HUES64 (cell line): ENCODE results near the gene ADAMTS17.
"Not testable (repeated sequence)": the region's sequence is repeated elsewhere in the genome, so short reads cannot be mapped to it uniquely, and the experiment has no call there.

Experiments
- H3K27ac ChIP-seq: 2 replicates; pipeline ENCODE4 v1.7.0; 2013; ENCODE audit warnings: low read depth, low read length, inconsistent platforms
- H3K27me3 ChIP-seq: 2 replicates; pipeline ENCODE4 v1.6.1; 2013; ENCODE audit warnings: mild to moderate bottlenecking, low read length; ENCODE audit not compliant: insufficient read depth
- H3K36me3 ChIP-seq: 2 replicates; pipeline ENCODE4 v1.6.1; 2013; ENCODE audit warnings: mild to moderate bottlenecking, low read length; ENCODE audit not compliant: insufficient read depth
- H3K4me1 ChIP-seq: 2 replicates; pipeline ENCODE4 v1.6.1; 2013; ENCODE audit warnings: mild to moderate bottlenecking, low read length, moderate library complexity; ENCODE audit not compliant: insufficient read depth
- H3K4me3 ChIP-seq: 2 replicates; pipeline ENCODE4 v1.5.1; 2013; ENCODE audit warnings: mild to moderate bottlenecking, low read length, moderate library complexity
- H3K9ac ChIP-seq: 2 replicates; pipeline ENCODE4 v1.6.1; 2013; ENCODE audit warnings: mild to moderate bottlenecking, low read depth, low read length
- H3K9me3 ChIP-seq: 2 replicates; pipeline ENCODE4 v1.6.1; 2013; ENCODE audit warnings: low read depth, low read length; ENCODE audit not compliant: insufficient read depth
- WGBS: fragments of 150-250, 120-280 bp; methylation state at CpG from one replicate; pipeline ENCODE4 v1.1.7; 2013; ENCODE audit warnings: missing lambda C conversion rate; 5-methylcytosine and 5-hydroxymethylcytosine counted together

The ADAMTS17 gene

DNA sequence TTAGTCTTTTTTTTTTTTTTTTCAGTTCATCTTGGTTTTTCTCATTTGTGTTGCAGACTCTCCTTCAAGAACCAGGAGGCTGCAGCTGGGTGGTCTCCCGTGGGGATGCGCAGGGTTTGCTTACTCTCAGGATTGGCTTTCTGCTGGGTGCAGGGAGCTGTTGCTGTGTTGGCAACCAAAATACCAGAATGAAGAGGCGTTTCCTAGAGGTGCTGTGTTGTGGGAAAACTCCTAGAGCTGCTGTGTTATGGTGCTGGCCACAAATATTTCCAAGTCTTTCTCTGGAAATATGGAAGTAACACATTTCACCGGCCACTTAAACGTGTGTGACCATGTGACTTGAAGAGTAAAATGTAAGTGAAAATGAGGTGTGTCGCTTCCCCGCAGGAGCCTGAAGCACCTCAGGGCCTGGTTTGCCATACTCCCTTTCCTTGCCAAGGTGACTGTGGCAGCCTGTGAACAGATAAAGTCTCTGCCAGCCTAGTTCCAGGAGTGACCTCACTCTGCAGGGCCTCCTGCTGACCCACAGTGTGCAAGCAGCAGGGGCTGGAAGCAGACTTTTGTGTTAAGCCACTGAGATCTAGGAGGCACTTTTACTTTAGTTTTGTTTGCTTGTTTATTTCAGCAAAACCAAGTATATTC is 258.9 kb downstream of the ADAMTS17 start:
- no peak overlapping the region for H3K9ac ChIP-seq
- no peaks in the 10 kb centered on the region for H3K4me1 ChIP-seq
- H3K4me3 ChIP-seq = no peak overlapping the region
- no peaks in the 10 kb centered on the region for H3K27me3 ChIP-seq
- H3K36me3 ChIP-seq = no peaks in the 10 kb centered on the region
- H3K9me3 ChIP-seq = peaks cover 7% of the 10 kb centered on the region; the same call in 1 of the 2 replicates
- 84% methylated on average over 7 of the region's 7 CpGs for WGBS
- no peak overlapping the region for H3K27ac ChIP-seq

GRCh38 chr15:100081454-100081853 is 260.3 kb downstream of the ADAMTS17 start:
- H3K4me3 ChIP-seq = no peak overlapping the region
- no peak overlapping the region for H3K9ac ChIP-seq
- 97% methylated on average over 2 of the region's 4 CpGs for WGBS

GRCh38 chr15:100078511-100079220 is 263.1 kb downstream of the ADAMTS17 start:
- Histone ChIP-seq H3K27me3 (no peaks in the 10 kb centered on the region), H3K36me3 (no peaks in the 10 kb centered on the region), H3K4me1 (no peaks in the 10 kb centered on the region), H3K4me3 (no peak overlapping the region), H3K9me3 (peaks cover 2% of the 10 kb centered on the region; the same call in 1 of the 2 replicates), H3K27ac (no peak overlapping the region), H3K9ac (no peak overlapping the region)
- WGBS = 64% methylated on average over 5 of the region's 6 CpGs

More at GRCh38 chr15:100081454-100081853, 260.3 kb downstream of the ADAMTS17 start:
- H3K36me3 ChIP-seq = no peaks in the 10 kb centered on the region
- no peaks in the 10 kb centered on the region for H3K27me3 ChIP-seq
- no peak overlapping the region for H3K27ac ChIP-seq
- H3K9me3 ChIP-seq = peaks cover 7% of the 10 kb centered on the region; the same call in 1 of the 2 replicates
- no peaks in the 10 kb centered on the region for H3K4me1 ChIP-seq

- Histone ChIP-seq H3K4me3 (no peak overlapping the region), H3K27me3 (no peaks in the 10 kb centered on the region), H3K9ac (no peak overlapping the region), H3K36me3 (no peaks in the 10 kb centered on the region), H3K27ac (no peak overlapping the region), H3K9me3 (no peaks in the 10 kb centered on the region), H3K4me1 (no peaks in the 10 kb centered on the region)
- 96% methylated on average over 1 of the region's 1 CpG for WGBS
These were observed 266.5 kb downstream of the ADAMTS17 start for GRCh38 chr15:100075229-100075628.

DNA sequence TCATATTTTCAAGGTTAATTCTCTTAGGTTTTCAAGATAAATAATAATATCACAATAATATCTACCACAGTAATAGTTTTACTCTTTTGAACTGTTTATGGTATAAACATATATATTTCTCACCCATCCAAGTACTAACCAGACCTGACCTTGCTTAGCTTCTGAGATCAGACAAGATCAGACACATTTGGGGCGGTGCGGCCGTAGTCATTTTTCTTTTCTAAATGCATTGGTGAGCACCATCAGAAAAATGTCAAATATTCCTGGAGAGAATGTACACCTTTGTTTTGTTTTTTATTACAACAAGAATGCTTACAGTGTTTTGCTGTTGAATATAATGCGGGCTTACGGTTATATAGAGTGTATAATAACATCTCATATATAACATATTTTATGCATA is 267.8 kb downstream of the ADAMTS17 start:
- 96% methylated on average over 3 of the region's 5 CpGs for WGBS
- H3K27me3 ChIP-seq = no peaks in the 10 kb centered on the region
- no peak overlapping the region for H3K9ac ChIP-seq

GRCh38 chr15:100066521-100067280 is 275.1 kb downstream of the ADAMTS17 start:
- not testable (repeated sequence) for H3K9ac ChIP-seq, H3K9me3 ChIP-seq, H3K27ac ChIP-seq, H3K4me3 ChIP-seq, H3K4me1 ChIP-seq, H3K27me3 ChIP-seq, H3K36me3 ChIP-seq
- WGBS = 93% methylated on average over 11 of the region's 12 CpGs

More for the DNA sequence above, 267.8 kb downstream of the ADAMTS17 start:
- no peak overlapping the region for H3K27ac ChIP-seq
- H3K9me3 ChIP-seq = no peaks in the 10 kb centered on the region
- H3K4me1 ChIP-seq = no peaks in the 10 kb centered on the region
- no peaks in the 10 kb centered on the region for H3K36me3 ChIP-seq
- no peak overlapping the region for H3K4me3 ChIP-seq

DNA sequence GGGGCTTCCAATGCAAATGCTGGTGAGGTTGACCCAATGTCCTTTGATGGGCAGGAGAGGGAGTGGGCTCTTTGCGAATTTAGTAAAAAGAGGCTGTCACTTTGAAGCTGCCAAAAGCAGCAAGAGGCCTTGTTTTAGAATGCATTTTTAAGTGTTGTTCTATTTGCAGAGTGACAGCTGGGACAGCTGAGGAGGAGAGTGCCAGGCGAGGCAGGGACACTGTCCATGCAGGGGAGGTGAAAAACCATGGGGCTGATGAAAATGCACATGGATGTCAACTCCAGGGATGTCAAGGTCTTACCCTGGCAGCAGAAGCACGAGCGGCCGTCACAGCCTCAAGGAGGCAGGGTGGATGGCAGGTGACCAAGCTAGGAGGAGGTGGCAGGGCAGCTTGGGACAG is 279.8 kb downstream of the ADAMTS17 start:
- no peaks in the 10 kb centered on the region for H3K27me3 ChIP-seq
- H3K27ac ChIP-seq = no peak overlapping the region
- H3K36me3 ChIP-seq = no peaks in the 10 kb centered on the region
- H3K4me3 ChIP-seq = no peak overlapping the region
- WGBS = 79% methylated on average over 5 of the region's 5 CpGs
- H3K9ac ChIP-seq = no peak overlapping the region
- no peaks in the 10 kb centered on the region for H3K9me3 ChIP-seq
- no peaks in the 10 kb centered on the region for H3K4me1 ChIP-seq

DNA sequence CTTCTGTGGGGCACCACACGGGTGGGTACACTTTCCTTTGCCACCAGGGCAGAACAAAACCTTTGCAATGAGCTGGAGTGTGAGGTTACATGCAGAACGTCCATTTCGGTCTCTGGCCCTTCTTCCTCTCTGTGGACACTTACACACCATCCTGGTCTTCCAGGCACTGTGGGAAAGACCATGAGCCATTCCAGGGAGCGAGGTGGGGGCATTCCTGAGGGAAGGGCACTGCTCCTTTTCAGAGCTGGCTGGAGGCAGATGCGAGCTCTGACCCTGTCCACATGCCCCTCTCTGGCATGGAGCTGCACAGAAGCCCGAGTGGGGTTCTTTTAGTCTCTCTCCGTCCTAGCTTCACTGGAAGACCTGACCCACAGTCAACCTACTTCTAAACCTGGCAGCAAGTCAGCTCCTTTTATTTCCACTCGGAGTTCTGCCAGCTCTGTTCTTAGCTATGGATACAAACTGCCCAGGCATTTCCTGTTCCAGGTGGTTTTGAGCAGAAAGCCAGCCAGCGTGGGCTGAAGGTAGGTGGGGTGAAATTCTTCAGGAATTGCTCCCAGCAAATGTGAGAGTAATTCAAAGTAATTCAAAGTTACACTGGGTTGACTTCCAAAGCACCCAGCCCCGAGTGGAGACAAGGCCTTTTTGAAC is 281.4 kb downstream of the ADAMTS17 start:
- Histone ChIP-seq H3K27me3 (no peaks in the 10 kb centered on the region; the same call in 1 of the 2 replicates), H3K4me3 (no peak overlapping the region), H3K4me1 (no peaks in the 10 kb centered on the region), H3K36me3 (no peaks in the 10 kb centered on the region), H3K9me3 (no peaks in the 10 kb centered on the region), H3K9ac (no peak overlapping the region), H3K27ac (no peak overlapping the region)
- 92% methylated on average over 10 of the region's 10 CpGs for WGBS

DNA sequence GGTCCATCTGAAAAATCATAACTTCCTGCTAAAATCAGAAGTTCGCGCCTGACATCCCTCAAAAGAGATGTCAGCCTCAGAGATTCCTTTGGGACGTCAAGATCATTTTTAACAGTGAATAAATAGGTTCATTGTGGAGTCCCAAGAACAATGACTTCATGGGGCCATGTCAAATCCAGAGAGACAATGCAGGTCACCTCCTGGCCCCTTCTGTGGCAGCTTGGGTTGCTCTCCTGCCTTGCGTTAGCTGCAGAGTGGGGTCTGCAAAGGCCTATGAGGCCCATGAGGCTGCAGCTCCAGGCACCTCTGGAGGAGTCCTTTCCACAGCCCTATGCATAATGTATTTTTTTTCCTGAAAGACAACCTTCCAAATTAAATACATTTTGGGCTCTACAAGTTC is 282.3 kb downstream of the ADAMTS17 start:
- H3K27me3 ChIP-seq = no peaks in the 10 kb centered on the region; the same call in 1 of the 2 replicates
- no peaks in the 10 kb centered on the region for H3K4me1 ChIP-seq
- H3K36me3 ChIP-seq = no peaks in the 10 kb centered on the region
- no peak overlapping the region for H3K4me3 ChIP-seq
- no peaks in the 10 kb centered on the region for H3K9me3 ChIP-seq
- no peak overlapping the region for H3K9ac ChIP-seq
- no peak overlapping the region for H3K27ac ChIP-seq
- WGBS = 96% methylated on average over 4 of the region's 4 CpGs

- no peak overlapping the region for H3K27ac ChIP-seq
- H3K4me3 ChIP-seq = no peak overlapping the region
- no peak overlapping the region for H3K9ac ChIP-seq
- H3K9me3 ChIP-seq = no peaks in the 10 kb centered on the region
- H3K27me3 ChIP-seq = no peaks in the 10 kb centered on the region; the same call in 1 of the 2 replicates
- no peaks in the 10 kb centered on the region for H3K36me3 ChIP-seq
- 91% methylated on average over 12 of the region's 12 CpGs for WGBS
- no peaks in the 10 kb centered on the region for H3K4me1 ChIP-seq
These were observed 282.7 kb downstream of the ADAMTS17 start for GRCh38 chr15:100059094-100059493.

- Histone ChIP-seq H3K27ac (no peak overlapping the region), H3K9ac (no peak overlapping the region), H3K27me3 (no peaks in the 10 kb centered on the region; the same call in 1 of the 2 replicates), H3K9me3 (no peaks in the 10 kb centered on the region), H3K4me3 (no peak overlapping the region), H3K4me1 (no peaks in the 10 kb centered on the region), H3K36me3 (no peaks in the 10 kb centered on the region)
- 95% methylated on average over 11 of the region's 11 CpGs for WGBS
These were observed 283.3 kb downstream of the ADAMTS17 start for GRCh38 chr15:100058458-100058857.
